SK-N-SH (cell line): ENCODE data around the gene FAM240B. TPM values are rescaled to one million over a fixed set of nuclear protein-coding genes. Genes with fewer than 3 reads are reported as not detected.

Experiments
- CTCF ChIA-PET: fragments of 300-600, 350-600 bp; formaldehyde crosslinking; extraction: SDS; loops from one replicate; lab custom pipeline; 2021; lab: Yijun Ruan, JAX
- POLR2A ChIA-PET: fragments of 350-600 bp; sonication (Branson Sonifier 250); formaldehyde crosslinking; extraction: SDS; loops from one replicate; lab custom pipeline; 2020; ENCODE audit warnings: antibody characterized with exemption, inconsistent platforms; lab: Yijun Ruan, JAX
- DNase-seq: peaks from one replicate; pipeline ENCODE4 v3.0.0; 2012
- H2AFZ ChIP-seq: fragments of 200-600 bp; sonication (generic); 2 replicates; pipeline ENCODE4 v1.8.1; 2016; ENCODE audit warnings: antibody characterized with exemption, mild to moderate bottlenecking, low read depth
- H3F3A ChIP-seq: fragments of 200-600 bp; sonication (generic); replicated peaks from 2 replicates; pipeline ENCODE3; 2016; ENCODE audit warnings: antibody characterized with exemption, mild to moderate bottlenecking; ENCODE audit not compliant: insufficient read depth
- H3K27ac ChIP-seq, 2 experiments: fragments of 200-500 bp in 1 of 2; fragments of 200-600 bp in 1 of 2; sonication (Bioruptor generic) in 1 of 2; sonication (generic), shearing (Covaris generic) in 1 of 2; 2 replicates each; pipeline versions ENCODE4 v1.5.1 to v1.6.1; 2014 to 2016; ENCODE audit warnings: low read depth in 2 of 2, inconsistent platforms in 1 of 2, low read length in 1 of 2, mild to moderate bottlenecking in 1 of 2, mixed read lengths in 1 of 2
- H3K27me3 ChIP-seq: fragments of 200-600 bp; sonication (generic), shearing (Covaris generic); 2 replicates; pipeline ENCODE4 v1.6.1; 2016; ENCODE audit warnings: mixed run types; ENCODE audit not compliant: insufficient read depth
- H3K36me3 ChIP-seq, 2 experiments: fragments of 200-500 bp in 1 of 2; fragments of 200-600 bp in 1 of 2; sonication (Bioruptor generic) in 1 of 2; sonication (generic) in 1 of 2; replicated peaks in 1 of 2; 2 replicates each; pipeline versions ENCODE3 to v1.5.1; 2014 to 2016; ENCODE audit warnings: low read length in 1 of 2, mild to moderate bottlenecking in 1 of 2; ENCODE audit not compliant: insufficient read depth in 2 of 2, control insufficient read depth in 1 of 2
- H3K4me1 ChIP-seq, 2 experiments: fragments of 200-500 bp in 1 of 2; fragments of 200-600 bp in 1 of 2; sonication (Bioruptor generic) in 1 of 2; sonication (generic), shearing (Covaris generic) in 1 of 2; 2 replicates each; pipeline versions ENCODE4 v1.5.1 to v1.6.1; 2014 to 2016; ENCODE audit warnings: low read depth in 1 of 2, low read length in 1 of 2, mixed run types in 1 of 2; ENCODE audit not compliant: insufficient read depth in 2 of 2, control insufficient read depth in 1 of 2
- H3K4me2 ChIP-seq: fragments of 200-600 bp; sonication (generic), shearing (Covaris generic); 2 replicates; pipeline ENCODE4 v1.6.1; 2017; ENCODE audit warnings: mixed run types
- H3K4me3 ChIP-seq, 2 experiments: fragments of 200-500 bp in 1 of 2; fragments of 200-600 bp in 1 of 2; sonication (Bioruptor generic) in 1 of 2; sonication (generic), shearing (Covaris generic) in 1 of 2; 2 replicates each; pipeline versions ENCODE4 v1.5.1 to v1.8.1; 2014 to 2016; ENCODE audit warnings: low read depth in 2 of 2, inconsistent platforms in 1 of 2, low read length in 1 of 2, mild to moderate bottlenecking in 1 of 2, mixed read lengths in 1 of 2, moderate library complexity in 1 of 2
- H3K79me2 ChIP-seq: fragments of 200-600 bp; sonication (generic); 2 replicates; pipeline ENCODE4 v1.8.1; 2017; ENCODE audit warnings: mild to moderate bottlenecking; ENCODE audit not compliant: insufficient read depth
- H3K9ac ChIP-seq: fragments of 200-600 bp; sonication (generic); 2 replicates; pipeline ENCODE4 v1.6.1; 2017; ENCODE audit warnings: mixed run types
- H3K9me2 ChIP-seq: fragments of 200-600 bp; sonication (generic); 2 replicates; pipeline ENCODE4 v1.6.1; 2017; ENCODE audit warnings: mixed run types
- H3K9me3 ChIP-seq: fragments of 200-600 bp; sonication (generic); 2 replicates; pipeline ENCODE4 v1.6.1; 2017; ENCODE audit warnings: mixed run types, mild to moderate bottlenecking, moderate library complexity
- H4K20me1 ChIP-seq: fragments of 200-600 bp; sonication (generic); 2 replicates; pipeline ENCODE4 v1.6.1; 2017; ENCODE audit warnings: mild to moderate bottlenecking, mixed run types; ENCODE audit not compliant: insufficient read depth
- ELF1 ChIP-seq: IDR thresholded peaks from 2 replicates; pipeline ENCODE4 v1.4.0; 2012
- MEF2A ChIP-seq: IDR thresholded peaks from 2 replicates; pipeline ENCODE4 v1.4.0; 2012; ENCODE audit warnings: low read depth, borderline replicate concordance
- MXI1 ChIP-seq: IDR thresholded peaks from 2 replicates; pipeline ENCODE4 v1.6.1; 2012; ENCODE audit warnings: mild to moderate bottlenecking, low read depth, low read length, improper control_type of control experiment
- RAD21 ChIP-seq: IDR thresholded peaks from 2 replicates; pipeline ENCODE4 v1.6.1; 2012; ENCODE audit warnings: mild to moderate bottlenecking, low read length
- RFX5 ChIP-seq: IDR thresholded peaks from 2 replicates; pipeline ENCODE4 v1.6.1; 2012; ENCODE audit warnings: mild to moderate bottlenecking, improper control_type of control experiment, low read length
- SMC3 ChIP-seq: IDR thresholded peaks from 2 replicates; pipeline ENCODE4 v1.6.1; 2012; ENCODE audit warnings: low read depth, low read length, improper control_type of control experiment
- TAF1 ChIP-seq: IDR thresholded peaks from 2 replicates; pipeline ENCODE4 v1.6.1; 2012; ENCODE audit warnings: low read depth, mild to moderate bottlenecking, low read length, moderate library complexity, borderline replicate concordance
- TCF12 ChIP-seq: IDR thresholded peaks from 2 replicates; pipeline ENCODE4 v1.4.0; 2012
- TEAD4 ChIP-seq: IDR thresholded peaks from 2 replicates; pipeline ENCODE4 v1.4.0; 2012; ENCODE audit warnings: mild to moderate bottlenecking, borderline replicate concordance; ENCODE audit not compliant: insufficient read depth
- YY1 ChIP-seq: IDR thresholded peaks from 2 replicates; pipeline ENCODE4 v1.4.0; 2012; ENCODE audit warnings: low read depth, mild to moderate bottlenecking
- WGBS: methylation state at CpG from one replicate; pipeline ENCODE4 v1.1.6; 2017; ENCODE audit warnings: low lambda C conversion rate; 5-methylcytosine and 5-hydroxymethylcytosine counted together
- polyA plus RNA-seq, 3 experiments: library from polyadenylated mRNA; depleted of rRNA; stranded (reverse); fragments of >200 nt; gene quantifications; 2 replicates each; pipeline ENCODE4 v1.2.3, GENCODE V29; 2012
- TF ChIP-seq, protein P1 (sequence below): fragments of 150-350 bp; IDR thresholded peaks from 2 replicates; pipeline ENCODE4 v1.6.1; 2016; ENCODE audit warnings: mild to moderate bottlenecking, low read depth, low read length
- TF ChIP-seq, protein P2 (sequence below): IDR thresholded peaks from 2 replicates; pipeline ENCODE4 v1.4.0; 2012; ENCODE audit warnings: low read depth, borderline replicate concordance
- TF ChIP-seq, protein P3 (sequence below): fragments of 200-600 bp; sonication (generic); IDR thresholded peaks from 2 replicates; pipeline ENCODE4 v1.6.1; 2017; ENCODE audit warnings: antibody characterized with exemption, mild to moderate bottlenecking, moderate library complexity
- TF ChIP-seq, protein P4 (sequence below): IDR thresholded peaks from 2 replicates; pipeline ENCODE4 v1.4.0; 2012; ENCODE audit warnings: low read depth, borderline replicate concordance

Gene FAM240B
- polyA plus RNA-seq, 1 of the 3 experiments (the other 2 are of a cell fraction): not detected

DNA sequence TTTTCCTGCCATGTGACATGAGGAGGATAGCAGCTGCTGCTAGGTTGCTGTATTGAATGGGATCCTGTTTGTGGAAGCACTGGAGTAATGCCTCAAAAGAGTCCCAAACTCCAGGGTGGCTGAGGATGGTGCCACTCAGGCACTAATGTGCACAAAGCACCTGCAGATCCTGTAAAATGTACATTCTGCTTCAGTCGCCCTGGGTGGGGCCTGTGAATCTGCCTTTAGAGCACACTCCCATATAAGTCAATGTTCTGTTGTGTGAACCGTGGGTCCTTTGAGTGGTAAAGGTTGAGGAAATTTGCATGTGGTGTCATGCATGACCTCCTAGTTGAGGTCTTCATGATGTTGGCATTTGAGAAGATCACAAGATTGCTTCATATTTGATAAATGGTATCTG, 67.9 kb downstream of the FAM240B start:
- CTCF ChIA-PET: no interaction called here

More for the DNA sequence above, 67.9 kb downstream of the FAM240B start:
- 27% methylated on average over 2 of the region's 2 CpGs for WGBS
- no peak for DNase-seq
- TF ChIP-seq RAD21: no peak
- TF ChIP-seq, protein P1, sequence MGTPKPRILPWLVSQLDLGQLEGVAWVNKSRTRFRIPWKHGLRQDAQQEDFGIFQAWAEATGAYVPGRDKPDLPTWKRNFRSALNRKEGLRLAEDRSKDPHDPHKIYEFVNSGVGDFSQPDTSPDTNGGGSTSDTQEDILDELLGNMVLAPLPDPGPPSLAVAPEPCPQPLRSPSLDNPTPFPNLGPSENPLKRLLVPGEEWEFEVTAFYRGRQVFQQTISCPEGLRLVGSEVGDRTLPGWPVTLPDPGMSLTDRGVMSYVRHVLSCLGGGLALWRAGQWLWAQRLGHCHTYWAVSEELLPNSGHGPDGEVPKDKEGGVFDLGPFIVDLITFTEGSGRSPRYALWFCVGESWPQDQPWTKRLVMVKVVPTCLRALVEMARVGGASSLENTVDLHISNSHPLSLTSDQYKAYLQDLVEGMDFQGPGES: no peak
- TF ChIP-seq, protein P2, sequence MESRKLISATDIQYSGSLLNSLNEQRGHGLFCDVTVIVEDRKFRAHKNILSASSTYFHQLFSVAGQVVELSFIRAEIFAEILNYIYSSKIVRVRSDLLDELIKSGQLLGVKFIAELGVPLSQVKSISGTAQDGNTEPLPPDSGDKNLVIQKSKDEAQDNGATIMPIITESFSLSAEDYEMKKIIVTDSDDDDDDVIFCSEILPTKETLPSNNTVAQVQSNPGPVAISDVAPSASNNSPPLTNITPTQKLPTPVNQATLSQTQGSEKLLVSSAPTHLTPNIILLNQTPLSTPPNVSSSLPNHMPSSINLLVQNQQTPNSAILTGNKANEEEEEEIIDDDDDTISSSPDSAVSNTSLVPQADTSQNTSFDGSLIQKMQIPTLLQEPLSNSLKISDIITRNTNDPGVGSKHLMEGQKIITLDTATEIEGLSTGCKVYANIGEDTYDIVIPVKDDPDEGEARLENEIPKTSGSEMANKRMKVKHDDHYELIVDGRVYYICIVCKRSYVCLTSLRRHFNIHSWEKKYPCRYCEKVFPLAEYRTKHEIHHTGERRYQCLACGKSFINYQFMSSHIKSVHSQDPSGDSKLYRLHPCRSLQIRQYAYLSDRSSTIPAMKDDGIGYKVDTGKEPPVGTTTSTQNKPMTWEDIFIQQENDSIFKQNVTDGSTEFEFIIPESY: no peak
- no peak for TF ChIP-seq RFX5
- no peak for TF ChIP-seq TAF1
- TF ChIP-seq, protein P3, sequence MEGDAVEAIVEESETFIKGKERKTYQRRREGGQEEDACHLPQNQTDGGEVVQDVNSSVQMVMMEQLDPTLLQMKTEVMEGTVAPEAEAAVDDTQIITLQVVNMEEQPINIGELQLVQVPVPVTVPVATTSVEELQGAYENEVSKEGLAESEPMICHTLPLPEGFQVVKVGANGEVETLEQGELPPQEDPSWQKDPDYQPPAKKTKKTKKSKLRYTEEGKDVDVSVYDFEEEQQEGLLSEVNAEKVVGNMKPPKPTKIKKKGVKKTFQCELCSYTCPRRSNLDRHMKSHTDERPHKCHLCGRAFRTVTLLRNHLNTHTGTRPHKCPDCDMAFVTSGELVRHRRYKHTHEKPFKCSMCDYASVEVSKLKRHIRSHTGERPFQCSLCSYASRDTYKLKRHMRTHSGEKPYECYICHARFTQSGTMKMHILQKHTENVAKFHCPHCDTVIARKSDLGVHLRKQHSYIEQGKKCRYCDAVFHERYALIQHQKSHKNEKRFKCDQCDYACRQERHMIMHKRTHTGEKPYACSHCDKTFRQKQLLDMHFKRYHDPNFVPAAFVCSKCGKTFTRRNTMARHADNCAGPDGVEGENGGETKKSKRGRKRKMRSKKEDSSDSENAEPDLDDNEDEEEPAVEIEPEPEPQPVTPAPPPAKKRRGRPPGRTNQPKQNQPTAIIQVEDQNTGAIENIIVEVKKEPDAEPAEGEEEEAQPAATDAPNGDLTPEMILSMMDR: no peak
- TF ChIP-seq YY1: no peak
- no peak for TF ChIP-seq TCF12
- no peak for TF ChIP-seq SMC3
- no peak for TF ChIP-seq TEAD4
- TF ChIP-seq, protein P4, sequence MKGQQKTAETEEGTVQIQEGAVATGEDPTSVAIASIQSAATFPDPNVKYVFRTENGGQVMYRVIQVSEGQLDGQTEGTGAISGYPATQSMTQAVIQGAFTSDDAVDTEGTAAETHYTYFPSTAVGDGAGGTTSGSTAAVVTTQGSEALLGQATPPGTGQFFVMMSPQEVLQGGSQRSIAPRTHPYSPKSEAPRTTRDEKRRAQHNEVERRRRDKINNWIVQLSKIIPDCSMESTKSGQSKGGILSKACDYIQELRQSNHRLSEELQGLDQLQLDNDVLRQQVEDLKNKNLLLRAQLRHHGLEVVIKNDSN: no peak
- TF ChIP-seq MXI1: no peak
- TF ChIP-seq ELF1: no peak
- no peak for TF ChIP-seq MEF2A
- no peak overlapping the region for H3K9ac ChIP-seq
- no peaks in the 10 kb centered on the region for H4K20me1 ChIP-seq
- H3K9me2 ChIP-seq: no peaks in the 10 kb centered on the region
- no peaks in the 10 kb centered on the region for H3K9me3 ChIP-seq
- H3K4me2 ChIP-seq: no peak overlapping the region
- H3K4me3 ChIP-seq: no peak overlapping the region
- no peaks in the 10 kb centered on the region for H3K4me1 ChIP-seq
- no peaks in the 10 kb centered on the region for H3K79me2 ChIP-seq
- no peak overlapping the region for H2AFZ ChIP-seq
- no peaks in the 10 kb centered on the region for H3K27me3 ChIP-seq
- H3K27ac ChIP-seq: no peak overlapping the region
- no peaks in the 10 kb centered on the region for H3F3A ChIP-seq
- H3K36me3 ChIP-seq: no peaks in the 10 kb centered on the region
- POLR2A ChIA-PET: no interaction called here
